HL-60 (cell line): ENCODE data around the gene SP3.

ENCODE experiments used
- POLR2AphosphoS5 ChIP-seq: IDR thresholded peaks from 2 replicates; pipeline ENCODE4 v1.6.1; 2012; ENCODE audit warnings: low read depth
- REST ChIP-seq: IDR thresholded peaks from 2 replicates; pipeline ENCODE4 v1.6.1; 2012; ENCODE audit warnings: low read depth; ENCODE audit not compliant: insufficient replicate concordance
- TF ChIP-seq, protein P1 (sequence below): IDR thresholded peaks from one replicate; pipeline ENCODE4 v1.5.1; 2011; ENCODE audit warnings: low read length, control low read depth, inconsistent platforms; ENCODE audit not compliant: insufficient read depth

DNA sequence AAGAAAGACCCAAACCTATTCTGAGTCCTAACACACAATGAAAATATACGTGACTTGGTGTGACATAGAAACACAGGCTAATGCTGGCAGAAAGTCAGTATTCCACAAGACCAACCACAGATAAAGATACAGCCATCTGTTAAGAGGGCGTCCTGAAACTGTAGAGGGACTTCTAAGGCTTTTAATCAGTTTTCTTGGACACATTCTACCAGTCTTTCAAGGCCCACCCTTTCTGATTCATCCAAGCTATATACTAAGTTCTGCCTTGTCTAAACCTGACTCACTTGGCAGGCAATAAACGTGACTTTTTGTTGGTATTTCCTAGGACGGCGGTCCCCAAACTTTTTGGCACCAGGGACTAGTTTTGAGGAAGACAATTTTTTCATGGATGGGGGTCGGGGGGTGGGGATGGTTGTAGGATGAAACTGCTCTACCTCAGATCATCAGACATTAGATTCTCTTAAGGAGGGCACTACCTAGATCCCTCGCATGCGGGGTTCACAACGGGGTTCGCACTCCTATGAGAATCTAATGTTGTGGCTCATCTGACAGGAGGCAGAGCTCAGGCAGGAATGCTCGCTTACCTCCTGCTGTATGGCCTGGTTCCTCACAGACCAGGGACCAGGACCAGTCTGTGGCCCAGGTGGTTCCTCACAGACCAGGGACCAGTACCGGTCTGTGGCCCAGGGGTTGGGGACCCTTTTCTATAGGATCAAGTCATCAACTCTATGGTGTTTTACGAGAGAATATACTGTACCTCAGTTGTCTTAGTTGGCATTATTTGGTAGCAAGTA, 61.4 kb downstream of the SP3 start:
- TF ChIP-seq, protein P1, sequence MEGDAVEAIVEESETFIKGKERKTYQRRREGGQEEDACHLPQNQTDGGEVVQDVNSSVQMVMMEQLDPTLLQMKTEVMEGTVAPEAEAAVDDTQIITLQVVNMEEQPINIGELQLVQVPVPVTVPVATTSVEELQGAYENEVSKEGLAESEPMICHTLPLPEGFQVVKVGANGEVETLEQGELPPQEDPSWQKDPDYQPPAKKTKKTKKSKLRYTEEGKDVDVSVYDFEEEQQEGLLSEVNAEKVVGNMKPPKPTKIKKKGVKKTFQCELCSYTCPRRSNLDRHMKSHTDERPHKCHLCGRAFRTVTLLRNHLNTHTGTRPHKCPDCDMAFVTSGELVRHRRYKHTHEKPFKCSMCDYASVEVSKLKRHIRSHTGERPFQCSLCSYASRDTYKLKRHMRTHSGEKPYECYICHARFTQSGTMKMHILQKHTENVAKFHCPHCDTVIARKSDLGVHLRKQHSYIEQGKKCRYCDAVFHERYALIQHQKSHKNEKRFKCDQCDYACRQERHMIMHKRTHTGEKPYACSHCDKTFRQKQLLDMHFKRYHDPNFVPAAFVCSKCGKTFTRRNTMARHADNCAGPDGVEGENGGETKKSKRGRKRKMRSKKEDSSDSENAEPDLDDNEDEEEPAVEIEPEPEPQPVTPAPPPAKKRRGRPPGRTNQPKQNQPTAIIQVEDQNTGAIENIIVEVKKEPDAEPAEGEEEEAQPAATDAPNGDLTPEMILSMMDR, result no peak
- TF ChIP-seq POLR2AphosphoS5 (no peak), REST (no peak)
